KG1 (cell line): ENCODE results near the gene GTF2IRD2.
"Not testable (repeated sequence)": the region's sequence is repeated elsewhere in the genome, so short reads cannot be mapped to it uniquely, and the experiment has no call there.

Source experiments
- DNase-seq: peaks from one replicate; lab custom pipeline; 2025; lab: John Stamatoyannopoulos, UW

The GTF2IRD2 gene

GRCh38 chr7:74788369-74789150 lies 62.8 kb downstream of the GTF2IRD2 start:
- peak; percentile 45 for DNase-seq

GRCh38 chr7:74783595-74783994 lies 67.8 kb downstream of the GTF2IRD2 start:
- not testable (repeated sequence) for DNase-seq

GRCh38 chr7:74781746-74782145 lies 69.7 kb downstream of the GTF2IRD2 start:
- DNase-seq: not testable (repeated sequence)

DNA sequence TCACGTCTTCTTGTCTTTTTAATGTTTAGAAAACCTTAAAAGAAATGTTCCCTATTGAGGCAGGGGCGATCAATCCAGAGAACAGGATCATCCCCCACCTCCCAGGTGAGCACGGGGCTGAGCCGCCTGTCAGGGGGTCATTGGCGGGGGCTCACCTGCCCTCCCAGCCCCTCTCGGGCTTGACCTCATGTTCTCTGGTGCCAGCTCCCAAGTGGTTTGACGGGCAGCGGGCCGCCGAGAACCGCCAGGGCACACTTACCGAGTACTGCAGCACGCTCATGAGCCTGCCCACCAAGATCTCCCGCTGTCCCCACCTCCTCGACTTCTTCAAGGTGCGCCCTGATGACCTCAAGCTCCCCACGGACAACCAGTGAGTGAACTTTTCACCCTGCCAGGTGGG lies 72.4 kb downstream of the GTF2IRD2 start:
- not testable (repeated sequence) for DNase-seq

DNA sequence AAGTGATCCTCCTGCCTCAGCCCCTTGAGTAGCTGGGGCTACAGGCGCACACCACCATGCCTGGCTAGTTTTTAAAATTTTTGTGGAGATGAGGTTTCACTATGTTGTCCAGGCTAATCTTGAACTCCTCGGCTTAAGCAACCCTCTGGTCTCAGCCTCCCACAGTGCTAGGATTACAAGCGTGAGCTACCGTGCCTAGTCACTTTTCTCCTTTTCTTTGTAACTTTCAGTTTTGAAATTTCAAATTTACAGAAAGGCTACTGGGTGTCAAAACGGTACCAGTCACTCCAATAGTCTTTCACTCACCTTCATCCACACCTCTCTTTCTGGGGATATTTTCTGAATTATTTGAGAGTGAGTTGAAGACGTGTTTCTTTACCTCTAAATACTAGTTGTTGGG lies 76.3 kb downstream of the GTF2IRD2 start:
- not testable (repeated sequence) for DNase-seq

DNA sequence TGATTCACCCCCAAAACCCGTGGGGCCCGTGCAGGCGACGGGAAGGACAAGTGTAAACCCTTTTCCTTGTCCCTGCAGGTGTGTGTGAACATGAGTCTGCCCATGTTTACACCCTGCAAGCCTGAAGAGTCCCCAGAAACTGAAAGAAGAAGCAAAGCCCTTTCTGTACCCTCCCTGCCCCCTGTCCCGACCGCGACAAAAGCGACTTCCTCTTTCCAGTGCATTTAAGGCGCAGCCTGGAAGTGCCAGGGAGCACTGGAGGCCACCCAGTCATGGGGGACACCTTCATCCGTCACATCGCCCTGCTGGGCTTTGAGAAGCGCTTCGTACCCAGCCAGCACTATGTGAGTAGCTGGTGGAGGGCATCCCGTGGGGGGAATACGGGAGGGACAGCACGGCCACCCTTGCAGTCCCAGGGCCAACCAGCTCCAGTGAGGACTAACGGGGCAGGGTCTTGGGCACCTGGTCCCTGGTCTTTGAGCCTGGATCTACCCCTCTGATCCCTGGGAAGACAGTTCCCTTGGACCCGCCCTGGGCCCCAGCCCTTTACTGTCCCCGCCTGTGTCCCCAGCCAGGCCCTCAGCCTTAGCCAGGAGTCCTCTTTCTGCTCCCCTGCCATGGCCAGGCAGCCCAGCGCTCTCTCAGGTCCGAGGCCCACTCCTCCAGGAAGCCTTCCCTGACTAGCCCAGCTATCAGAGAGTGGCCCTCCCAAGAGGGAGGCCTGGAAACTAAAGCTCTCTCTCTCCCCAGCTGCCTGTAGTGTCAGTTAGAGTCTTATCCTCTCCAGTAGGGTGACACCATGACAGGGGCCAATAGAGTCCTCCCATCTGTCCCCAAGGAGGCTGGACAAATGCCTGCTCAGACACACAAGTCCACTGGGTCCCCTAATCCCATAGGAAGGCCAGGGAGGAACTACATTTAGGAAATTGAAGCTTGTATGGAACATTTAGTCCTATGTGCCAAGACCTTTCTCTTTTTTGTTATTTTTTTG lies 77.3 kb downstream of the GTF2IRD2 start, which contains the start of gene NCF1:
Gene NCF1, plus strand, starts transcription at position 252 of the 991 bp plus-strand sequence. Its CDS starts 21 bp downstream, at position 273.
- DNase-seq: not testable (repeated sequence)

- not testable (repeated sequence) for DNase-seq
Measured at GRCh38 chr7:74772093-74772492, 79.3 kb downstream of the GTF2IRD2 start.

DNA sequence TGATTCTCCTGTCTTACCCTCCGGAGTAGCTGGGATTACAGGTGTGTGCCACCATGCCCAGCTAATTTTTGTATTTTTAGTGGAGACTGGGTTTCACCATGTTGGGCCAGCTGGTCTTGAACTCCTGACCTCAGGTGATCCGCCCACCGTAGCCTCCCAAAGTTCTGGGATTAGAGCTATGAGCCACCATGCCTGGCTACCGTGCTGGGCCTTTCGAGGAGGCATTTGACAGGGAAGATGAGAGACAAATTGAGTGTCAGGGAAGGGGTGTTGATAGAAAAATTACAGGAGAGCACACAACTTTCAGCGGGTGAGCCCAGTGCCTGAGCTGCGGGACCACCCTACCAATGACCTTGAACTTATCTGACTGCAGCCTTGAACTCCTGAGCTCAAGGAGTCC lies 81.3 kb downstream of the GTF2IRD2 start:
- DNase-seq: not testable (repeated sequence)

DNA sequence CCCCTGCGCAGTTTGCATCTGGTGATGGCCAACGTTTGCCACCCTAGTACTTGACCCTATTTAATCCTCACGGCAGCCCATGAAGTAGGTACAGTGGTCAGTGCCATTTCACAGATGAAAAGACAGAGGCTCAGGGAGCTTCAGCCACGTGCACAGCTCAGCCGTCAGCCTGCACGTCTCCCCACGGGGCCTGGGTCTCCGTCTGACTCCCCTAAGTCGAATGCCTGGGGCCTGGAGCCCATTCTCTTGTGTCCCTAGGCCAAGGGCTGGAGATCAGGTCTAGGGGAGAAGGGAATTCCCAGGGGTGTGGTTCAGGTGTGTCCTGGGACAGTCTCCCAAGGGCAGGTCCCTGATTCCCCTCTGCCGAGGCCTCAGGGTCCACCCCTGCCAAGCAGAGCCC lies 84.4 kb downstream of the GTF2IRD2 start:
- DNase-seq: not testable (repeated sequence)

- DNase-seq: not testable (repeated sequence)
Measured at GRCh38 chr7:74766509-74766908, 84.9 kb downstream of the GTF2IRD2 start.

- DNase-seq: not testable (repeated sequence)
Measured at GRCh38 chr7:74765205-74765918, 86.0 kb downstream of the GTF2IRD2 start.

DNA sequence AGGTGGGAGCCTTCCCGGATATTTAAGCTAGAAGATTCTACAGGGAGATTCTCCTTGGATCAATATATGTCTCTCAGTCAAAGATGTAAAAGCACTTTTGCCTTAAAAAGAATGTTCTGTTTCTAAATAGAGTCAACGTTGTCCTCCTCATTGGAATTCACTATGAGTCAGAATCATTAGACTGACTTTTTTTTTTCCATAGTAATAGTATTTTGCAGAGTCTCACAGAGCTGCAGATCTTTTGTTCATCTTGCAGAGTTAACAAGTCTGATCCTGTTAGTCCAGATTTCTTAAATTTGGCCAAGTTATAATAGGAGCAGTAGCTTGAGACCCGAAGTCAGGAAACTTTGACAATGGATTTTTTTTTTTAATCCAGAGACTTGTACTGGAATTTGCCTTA lies 92.4 kb downstream of the GTF2IRD2 start:
- DNase-seq: not testable (repeated sequence)

DNA sequence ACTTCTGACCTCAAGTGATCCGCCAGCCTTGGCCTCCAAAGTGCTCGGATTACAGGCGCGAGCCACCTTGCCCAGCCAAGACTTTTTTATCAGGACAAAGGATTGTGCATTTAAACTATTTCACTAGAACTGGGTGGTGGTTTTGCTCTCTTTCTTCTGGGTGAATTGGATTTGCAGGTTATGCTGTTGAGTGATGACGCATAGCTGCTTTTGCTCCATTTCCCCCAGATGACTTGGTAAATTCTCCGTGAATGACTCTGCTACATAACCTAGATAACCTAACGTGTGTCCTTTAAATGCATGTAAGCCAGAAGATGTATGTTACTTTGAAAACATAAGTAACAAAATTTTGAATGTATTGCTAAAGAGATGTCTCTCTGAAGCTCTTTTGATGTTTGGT lies 93.1 kb downstream of the GTF2IRD2 start:
- DNase-seq: not testable (repeated sequence)

GRCh38 chr7:74756673-74757072 lies 94.7 kb downstream of the GTF2IRD2 start:
- not testable (repeated sequence) for DNase-seq

GRCh38 chr7:74753921-74754482 lies 97.4 kb downstream of the GTF2IRD2 start:
- DNase-seq: not testable (repeated sequence)
